Stimulated activated naive B cell treated with anti-CD40 and anti-IgM and Interleukin-4, amounts not matched to agents 10 μg/mL and 1 μg/mL and 100 μg/mL, for 72 hours (primary cell): ENCODE data around the gene SAC3D1.
A peak's percentile ranks its signal among the peaks of the same experiment; 100 is the strongest.

Experiments used
- ATAC-seq, 2 donors: fragments of 150-1000 bp; cut with Tn5 transposase; replicated peaks; 2 replicates each; pipeline ENCODE4 v1.10.0; 2021; ENCODE audit warnings: moderate library complexity in 1 of 2
- DNase-seq: peaks from one replicate; pipeline ENCODE4 v3.0.0; 2021
- H3K27ac Mint-ChIP-seq: one replicate; pipeline ENCODE4 v1.8.0; 2022; ENCODE audit warnings: mild to moderate bottlenecking, mixed read lengths
- H3K27me3 Mint-ChIP-seq, 2 donors: one replicate each; pipeline ENCODE4 v1.8.0; 2022; ENCODE audit warnings: mixed read lengths in 2 of 2
- H3K36me3 Mint-ChIP-seq, 2 donors: one replicate each; pipeline ENCODE4 v1.8.0; 2022; ENCODE audit warnings: mixed read lengths in 2 of 2, mild to moderate bottlenecking in 1 of 2
- H3K4me1 Mint-ChIP-seq, 2 donors: one replicate each; pipeline ENCODE4 v1.8.0; 2022; ENCODE audit warnings: mixed read lengths in 2 of 2, mild to moderate bottlenecking in 1 of 2
- H3K4me3 Mint-ChIP-seq, 2 donors: one replicate each; pipeline ENCODE4 v1.8.0; 2022; ENCODE audit warnings: mild to moderate bottlenecking in 2 of 2, mixed read lengths in 2 of 2, moderate library complexity in 1 of 2
- H3K9me3 Mint-ChIP-seq, 2 donors: one replicate each; pipeline ENCODE4 v1.8.0; 2022; ENCODE audit warnings: mixed read lengths in 2 of 2, mild to moderate bottlenecking in 1 of 2

Gene SAC3D1

GRCh38 chr11:65059959-65060824 is 19.2 kb downstream of the SAC3D1 start:
- Mint-ChIP-seq H3K27ac (no peak overlapping the region), H3K4me3 (no peak overlapping the region), H3K9me3 (no peaks in the 10 kb centered on the region), H3K27me3 (no peaks in the 10 kb centered on the region), H3K36me3 (no peaks in the 10 kb centered on the region), H3K4me1 (peaks cover 11 to 14% of the 10 kb centered on the region in 2 donors)
- DNase-seq (no peak), ATAC-seq (no peak)

GRCh38 chr11:65060913-65061408 is 20.0 kb downstream of the SAC3D1 start:
- peaks cover 5 to 7% of the 10 kb centered on the region in 2 donors for H3K4me1 Mint-ChIP-seq
- H3K4me3 Mint-ChIP-seq: no peak overlapping the region
- DNase-seq (no peak), ATAC-seq (no peak)
- no peak overlapping the region for H3K27ac Mint-ChIP-seq
- no peaks in the 10 kb centered on the region for H3K27me3 Mint-ChIP-seq
- H3K36me3 Mint-ChIP-seq: no peaks in the 10 kb centered on the region
- no peaks in the 10 kb centered on the region for H3K9me3 Mint-ChIP-seq

- Mint-ChIP-seq H3K27me3 (no peaks in the 10 kb centered on the region), H3K27ac (no peak overlapping the region), H3K4me1 (peaks cover 5 to 7% of the 10 kb centered on the region in 2 donors), H3K36me3 (no peaks in the 10 kb centered on the region), H3K4me3 (no peak overlapping the region), H3K9me3 (no peaks in the 10 kb centered on the region)
- DNase-seq (no peak), ATAC-seq (no peak)
These were observed 22.5 kb downstream of the SAC3D1 start for GRCh38 chr11:65063532-65063931.

GRCh38 chr11:65064847-65065240 is 23.8 kb downstream of the SAC3D1 start:
- Mint-ChIP-seq H3K27ac (no peak overlapping the region), H3K36me3 (no peaks in the 10 kb centered on the region), H3K4me1 (peaks cover 5 to 7% of the 10 kb centered on the region in 2 donors), H3K27me3 (no peaks in the 10 kb centered on the region), H3K9me3 (no peaks in the 10 kb centered on the region), H3K4me3 (no peak overlapping the region)
- no peak for ATAC-seq
- no peak for DNase-seq

GRCh38 chr11:65065851-65066250 is 24.8 kb downstream of the SAC3D1 start:
- no peak overlapping the region for H3K27ac Mint-ChIP-seq
- peaks cover 5 to 7% of the 10 kb centered on the region in 2 donors for H3K4me1 Mint-ChIP-seq
- no peak overlapping the region for H3K4me3 Mint-ChIP-seq
- H3K9me3 Mint-ChIP-seq: no peaks in the 10 kb centered on the region
- ATAC-seq (no peak), DNase-seq (no peak)
- no peaks in the 10 kb centered on the region for H3K27me3 Mint-ChIP-seq
- no peaks in the 10 kb centered on the region for H3K36me3 Mint-ChIP-seq

- H3K4me1 Mint-ChIP-seq: peaks cover 3 to 4% of the 10 kb centered on the region in 2 donors
- no peak overlapping the region for H3K27ac Mint-ChIP-seq
- no peaks in the 10 kb centered on the region for H3K36me3 Mint-ChIP-seq
- no peak overlapping the region for H3K4me3 Mint-ChIP-seq
- ATAC-seq: no peak
- DNase-seq: no peak
- no peaks in the 10 kb centered on the region for H3K27me3 Mint-ChIP-seq
- no peaks in the 10 kb centered on the region for H3K9me3 Mint-ChIP-seq
These were observed 25.3 kb downstream of the SAC3D1 start for GRCh38 chr11:65066315-65066714.

GRCh38 chr11:65066805-65067291 is 25.8 kb downstream of the SAC3D1 start:
- H3K27ac Mint-ChIP-seq: no peak overlapping the region
- no peaks in the 10 kb centered on the region for H3K27me3 Mint-ChIP-seq
- DNase-seq: no peak
- H3K4me3 Mint-ChIP-seq: no peak overlapping the region
- H3K36me3 Mint-ChIP-seq: no peaks in the 10 kb centered on the region
- no peaks in the 10 kb centered on the region for H3K9me3 Mint-ChIP-seq
- H3K4me1 Mint-ChIP-seq: peaks cover under 1 to 4% of the 10 kb centered on the region in 2 donors
- no peak for ATAC-seq

GRCh38 chr11:65067446-65067845 is 26.4 kb downstream of the SAC3D1 start:
- no peak overlapping the region for H3K27ac Mint-ChIP-seq
- no peaks in the 10 kb centered on the region for H3K9me3 Mint-ChIP-seq
- H3K4me3 Mint-ChIP-seq: no peak overlapping the region
- no peaks in the 10 kb centered on the region for H3K27me3 Mint-ChIP-seq
- DNase-seq (no peak), ATAC-seq (no peak)
- H3K36me3 Mint-ChIP-seq: no peaks in the 10 kb centered on the region
- H3K4me1 Mint-ChIP-seq: peaks cover 3 to 5% of the 10 kb centered on the region in 2 donors

- Mint-ChIP-seq H3K9me3 (no peaks in the 10 kb centered on the region), H3K4me1 (peaks cover 3 to 5% of the 10 kb centered on the region in 2 donors), H3K27ac (no peak overlapping the region), H3K4me3 (no peak overlapping the region), H3K36me3 (no peaks in the 10 kb centered on the region), H3K27me3 (no peaks in the 10 kb centered on the region)
- ATAC-seq (no peak), DNase-seq (no peak)
These were observed 28.2 kb downstream of the SAC3D1 start for GRCh38 chr11:65069217-65069616.

- Mint-ChIP-seq H3K36me3 (peaks cover 2 to 4% of the 10 kb centered on the region in 2 donors), H3K4me1 (peaks cover 3 to 5% of the 10 kb centered on the region in 2 donors), H3K27ac (no peak overlapping the region), H3K9me3 (no peaks in the 10 kb centered on the region), H3K4me3 (no peak overlapping the region), H3K27me3 (no peaks in the 10 kb centered on the region)
- DNase-seq (no peak), ATAC-seq (peak in 1 of 2 donors; percentile 42)
These were observed 31.1 kb downstream of the SAC3D1 start for GRCh38 chr11:65071907-65072630.

GRCh38 chr11:65072631-65072966 is 31.6 kb downstream of the SAC3D1 start:
- Mint-ChIP-seq H3K36me3 (peaks cover 4 to 7% of the 10 kb centered on the region in 2 donors), H3K27me3 (no peaks in the 10 kb centered on the region), H3K27ac (no peak overlapping the region), H3K4me3 (no peak overlapping the region), H3K9me3 (no peaks in the 10 kb centered on the region), H3K4me1 (peaks cover 3 to 5% of the 10 kb centered on the region in 2 donors)
- ATAC-seq (no peak), DNase-seq (no peak)

GRCh38 chr11:65077451-65077850 is 36.4 kb downstream of the SAC3D1 start:
- ATAC-seq: no peak
- no peaks in the 10 kb centered on the region for H3K9me3 Mint-ChIP-seq
- no peaks in the 10 kb centered on the region for H3K27me3 Mint-ChIP-seq
- peaks cover 16 to 30% of the 10 kb centered on the region in 2 donors for H3K4me1 Mint-ChIP-seq
- peaks cover 9 to 17% of the 10 kb centered on the region in 2 donors for H3K36me3 Mint-ChIP-seq
- no peak overlapping the region for H3K27ac Mint-ChIP-seq
- DNase-seq: no peak
- no peak overlapping the region for H3K4me3 Mint-ChIP-seq

GRCh38 chr11:65078151-65078550 is 37.1 kb downstream of the SAC3D1 start:
- Mint-ChIP-seq H3K4me1 (peaks cover 16 to 34% of the 10 kb centered on the region in 2 donors), H3K27ac (peak overlapping the region; percentile 44), H3K27me3 (no peaks in the 10 kb centered on the region), H3K9me3 (no peaks in the 10 kb centered on the region), H3K36me3 (peaks cover 9 to 17% of the 10 kb centered on the region in 2 donors), H3K4me3 (no peak overlapping the region)
- ATAC-seq: peak; percentile 89
- peak; percentile 35 for DNase-seq

- DNase-seq: no peak
- H3K4me1 Mint-ChIP-seq: peaks cover 21 to 42% of the 10 kb centered on the region in 2 donors
- no peaks in the 10 kb centered on the region for H3K27me3 Mint-ChIP-seq
- peak overlapping the region in 1 of 2 donors; percentile 17 for H3K4me3 Mint-ChIP-seq
- no peak overlapping the region for H3K27ac Mint-ChIP-seq
- no peaks in the 10 kb centered on the region for H3K9me3 Mint-ChIP-seq
- ATAC-seq: no peak
- peaks cover 9 to 19% of the 10 kb centered on the region in 2 donors for H3K36me3 Mint-ChIP-seq
These were observed 37.9 kb downstream of the SAC3D1 start for GRCh38 chr11:65078786-65079342.
